WTC11 (cell line): ENCODE results near the gene SMIM41. TPM values are rescaled to one million over a fixed set of nuclear protein-coding genes. Genes with fewer than 3 reads are reported as not detected.

Source experiments
- ATAC-seq: fragments of 200-7000 bp; cut with Tn5 transposase; 2 replicates; pipeline ENCODE4 v1.10.0; 2021; ENCODE audit warnings: mild to moderate bottlenecking, moderate library complexity
- CTCF ChIA-PET: fragments of 300-600 bp; sonication (Branson Sonifier 250); formaldehyde crosslinking; loops from one replicate; lab custom pipeline; 2021; ENCODE audit warnings: antibody characterized with exemption; lab: Charles Lee
- POLR2A ChIA-PET: fragments of 350-600 bp; sonication (Branson Sonifier 250); formaldehyde crosslinking; loops from one replicate; lab custom pipeline; 2021; ENCODE audit warnings: antibody characterized with exemption; lab: Charles Lee
- DNase-seq: peaks from one replicate; pipeline ENCODE4 v3.0.0; 2021; ENCODE audit warnings: low spot score
- H3K27ac Mint-ChIP-seq: 2 replicates; pipeline ENCODE4 v1.8.0; 2021; ENCODE audit warnings: mixed read lengths
- H3K27me3 Mint-ChIP-seq: 2 replicates; pipeline ENCODE4 v1.8.0; 2021; ENCODE audit warnings: low read depth, mild to moderate bottlenecking, moderate library complexity, mixed read lengths
- H3K36me3 Mint-ChIP-seq: 2 replicates; pipeline ENCODE4 v1.8.0; 2021; ENCODE audit warnings: mixed read lengths
- H3K4me1 Mint-ChIP-seq: 2 replicates; pipeline ENCODE4 v1.8.0; 2022; ENCODE audit warnings: mixed read lengths
- H3K4me3 Mint-ChIP-seq: 2 replicates; pipeline ENCODE4 v1.8.0; 2021; ENCODE audit warnings: mild to moderate bottlenecking, moderate library complexity, mixed read lengths
- H3K9me3 Mint-ChIP-seq: 2 replicates; pipeline ENCODE4 v1.8.0; 2021; ENCODE audit warnings: mixed read lengths
- ATF1 ChIP-seq: sonication (generic); formaldehyde crosslinking; IDR thresholded peaks from 2 replicates; pipeline ENCODE4 v1.8.1; 2023; ENCODE audit warnings: mild to moderate bottlenecking, moderate library complexity, missing genetic modification reagents
- CBFB ChIP-seq: sonication (generic); formaldehyde crosslinking; IDR thresholded peaks from 2 replicates; pipeline ENCODE4 v1.8.1; 2022; ENCODE audit warnings: mild to moderate bottlenecking, low read depth, missing genetic modification reagents
- HMGA2 ChIP-seq: fragments of 250-450 bp; sonication (Bioruptor Pico); IDR thresholded peaks from 2 replicates; pipeline ENCODE4 v1.4.0; 2021; ENCODE audit warnings: mild to moderate bottlenecking, moderate library complexity
- HMGXB4 ChIP-seq: sonication (generic); formaldehyde crosslinking; IDR thresholded peaks from 2 replicates; pipeline ENCODE4 v1.8.1; 2023; ENCODE audit warnings: mild to moderate bottlenecking, moderate library complexity, missing genetic modification reagents
- JAZF1 ChIP-seq: fragments of 250-450 bp; sonication (Bioruptor Pico); IDR thresholded peaks from 2 replicates; pipeline ENCODE4 v1.9.0; 2021; ENCODE audit warnings: moderate library complexity, mild to moderate bottlenecking, inconsistent platforms
- JUN ChIP-seq: sonication (generic); formaldehyde crosslinking; IDR thresholded peaks from 2 replicates; pipeline ENCODE4 v1.8.0; 2023; ENCODE audit warnings: mild to moderate bottlenecking, missing genetic modification reagents
- NFATC4 ChIP-seq: fragments of 250-450 bp; sonication (Bioruptor Pico); IDR thresholded peaks from 2 replicates; pipeline ENCODE4 v1.9.0; 2021; ENCODE audit warnings: mild to moderate bottlenecking
- NFE2L1 ChIP-seq: sonication (generic); formaldehyde crosslinking; IDR thresholded peaks from 2 replicates; pipeline ENCODE4 v1.8.1; 2023; ENCODE audit warnings: missing genetic modification reagents
- NFYB ChIP-seq: sonication (generic); formaldehyde crosslinking; conservative IDR thresholded peaks from 2 replicates; pipeline ENCODE4 v1.8.0; 2022; ENCODE audit warnings: low read depth, missing genetic modification reagents
- PRDM15 ChIP-seq: sonication (generic); formaldehyde crosslinking; IDR thresholded peaks from 2 replicates; pipeline ENCODE4 v1.8.0; 2022; ENCODE audit warnings: missing genetic modification reagents
- PREB ChIP-seq: sonication (generic); formaldehyde crosslinking; IDR thresholded peaks from 2 replicates; pipeline ENCODE4 v1.8.1; 2022; ENCODE audit warnings: mild to moderate bottlenecking, missing genetic modification reagents, moderate library complexity, borderline replicate concordance
- PRRX2 ChIP-seq: fragments of 250-450 bp; sonication (Bioruptor Pico); IDR thresholded peaks from 2 replicates; pipeline ENCODE4 v1.8.0; 2021; ENCODE audit warnings: mild to moderate bottlenecking
- RORB ChIP-seq: fragments of 250-450 bp; sonication (Bioruptor Pico); IDR thresholded peaks from 2 replicates; pipeline ENCODE4 v1.9.0; 2021; ENCODE audit warnings: mild to moderate bottlenecking
- TEAD4 ChIP-seq: sonication (generic); formaldehyde crosslinking; IDR thresholded peaks from 2 replicates; pipeline ENCODE4 v1.8.0; 2022; ENCODE audit warnings: mild to moderate bottlenecking, missing genetic modification reagents
- TP53 ChIP-seq: sonication (generic); formaldehyde crosslinking; IDR thresholded peaks from 2 replicates; pipeline ENCODE4 v1.8.1; 2023; ENCODE audit warnings: mild to moderate bottlenecking, missing genetic modification reagents
- ZNF232 ChIP-seq: sonication (generic); formaldehyde crosslinking; IDR thresholded peaks from 2 replicates; pipeline ENCODE4 v1.8.0; 2022; ENCODE audit warnings: mild to moderate bottlenecking, missing genetic modification reagents
- ZNF317 ChIP-seq: sonication (generic); formaldehyde crosslinking; IDR thresholded peaks from 2 replicates; pipeline ENCODE4 v1.8.1; 2023; ENCODE audit warnings: low read depth, mild to moderate bottlenecking, moderate library complexity, missing genetic modification reagents, borderline replicate concordance
- total RNA-seq: library from RNA; stranded (reverse); gene quantifications from 3 replicates; pipeline ENCODE4 v1.2.3, GENCODE V29; 2021
- TF ChIP-seq, protein P1 (sequence below): fragments of 250-450 bp; sonication (Bioruptor Pico); IDR thresholded peaks from 2 replicates; pipeline ENCODE4 v2.1.2; 2022; ENCODE audit warnings: mild to moderate bottlenecking, moderate library complexity
- TF ChIP-seq, protein P2 (sequence below): fragments of 250-450 bp; sonication (Bioruptor Pico); IDR thresholded peaks from 2 replicates; pipeline ENCODE4 v1.9.0; 2021; ENCODE audit warnings: mild to moderate bottlenecking
- TF ChIP-seq, protein P3 (sequence below): sonication (generic); formaldehyde crosslinking; IDR thresholded peaks from 2 replicates; pipeline ENCODE4 v1.8.1; 2023; ENCODE audit warnings: mild to moderate bottlenecking, missing genetic modification reagents, moderate library complexity

Gene SMIM41
- total RNA-seq, 1 experiment from 2014 or later = not detected

- CTCF ChIA-PET = interaction anchor here (0.7 to 2.0 kb wide), 12 partner anchors 8 to 98 kb away, joined by 3 to 19 read pairs (median 4); no protein-coding TSS in a partner anchor
Measured at GRCh38 chr12:52091061-52091460, 11.6 kb downstream of the SMIM41 start.

GRCh38 chr12:52091869-52092268 is 12.4 kb downstream of the SMIM41 start:
- H3K4me3 Mint-ChIP-seq = no peak overlapping the region
- POLR2A ChIA-PET = no interaction called here
- DNase-seq = no peak
- CTCF ChIA-PET = interaction anchor here (0.9 to 2.0 kb wide), 8 partner anchors 10 to 99 kb away, joined by 3 to 19 read pairs (median 5); no protein-coding TSS in a partner anchor
- TF ChIP-seq PREB (CRISPR knock-in tag) (no peak), TEAD4 (CRISPR knock-in tag) (no peak), HMGA2 (CRISPR knock-in tag) (no peak), ZNF317 (no peak), ATF1 (CRISPR knock-in tag) (no peak), NFE2L1 (CRISPR knock-in tag) (no peak), PRDM15 (CRISPR knock-in tag) (no peak), ZNF232 (CRISPR knock-in tag) (no peak), NFYB (no peak), HMGXB4 (CRISPR knock-in tag) (no peak), RORB (CRISPR knock-in tag) (no peak), NFATC4 (CRISPR knock-in tag) (no peak), JUN (CRISPR knock-in tag) (no peak), PRRX2 (CRISPR knock-in tag) (no peak), CBFB (CRISPR knock-in tag) (no peak), TP53 (CRISPR knock-in tag) (no peak)
- TF ChIP-seq, protein P1, sequence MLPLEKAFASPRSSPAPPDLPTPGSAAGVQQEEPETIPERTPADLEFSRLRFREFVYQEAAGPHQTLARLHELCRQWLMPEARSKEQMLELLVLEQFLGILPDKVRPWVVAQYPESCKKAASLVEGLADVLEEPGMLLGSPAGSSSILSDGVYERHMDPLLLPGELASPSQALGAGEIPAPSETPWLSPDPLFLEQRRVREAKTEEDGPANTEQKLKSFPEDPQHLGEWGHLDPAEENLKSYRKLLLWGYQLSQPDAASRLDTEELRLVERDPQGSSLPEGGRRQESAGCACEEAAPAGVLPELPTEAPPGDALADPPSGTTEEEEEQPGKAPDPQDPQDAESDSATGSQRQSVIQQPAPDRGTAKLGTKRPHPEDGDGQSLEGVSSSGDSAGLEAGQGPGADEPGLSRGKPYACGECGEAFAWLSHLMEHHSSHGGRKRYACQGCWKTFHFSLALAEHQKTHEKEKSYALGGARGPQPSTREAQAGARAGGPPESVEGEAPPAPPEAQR (CRISPR knock-in tag) = no peak
- TF ChIP-seq, protein P2, sequence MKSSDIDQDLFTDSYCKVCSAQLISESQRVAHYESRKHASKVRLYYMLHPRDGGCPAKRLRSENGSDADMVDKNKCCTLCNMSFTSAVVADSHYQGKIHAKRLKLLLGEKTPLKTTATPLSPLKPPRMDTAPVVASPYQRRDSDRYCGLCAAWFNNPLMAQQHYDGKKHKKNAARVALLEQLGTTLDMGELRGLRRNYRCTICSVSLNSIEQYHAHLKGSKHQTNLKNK (CRISPR knock-in tag) = no peak
- TF ChIP-seq, protein P3, sequence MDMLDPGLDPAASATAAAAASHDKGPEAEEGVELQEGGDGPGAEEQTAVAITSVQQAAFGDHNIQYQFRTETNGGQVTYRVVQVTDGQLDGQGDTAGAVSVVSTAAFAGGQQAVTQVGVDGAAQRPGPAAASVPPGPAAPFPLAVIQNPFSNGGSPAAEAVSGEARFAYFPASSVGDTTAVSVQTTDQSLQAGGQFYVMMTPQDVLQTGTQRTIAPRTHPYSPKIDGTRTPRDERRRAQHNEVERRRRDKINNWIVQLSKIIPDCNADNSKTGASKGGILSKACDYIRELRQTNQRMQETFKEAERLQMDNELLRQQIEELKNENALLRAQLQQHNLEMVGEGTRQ (CRISPR knock-in tag) = no peak
- H3K27ac Mint-ChIP-seq = no peak overlapping the region
- H3K9me3 Mint-ChIP-seq = no peaks in the 10 kb centered on the region
- no peaks in the 10 kb centered on the region for H3K27me3 Mint-ChIP-seq
- H3K36me3 Mint-ChIP-seq = no peaks in the 10 kb centered on the region
- ATAC-seq = no peak
- peaks cover 14% of the 10 kb centered on the region for H3K4me1 Mint-ChIP-seq

More at GRCh38 chr12:52091061-52091460, 11.6 kb downstream of the SMIM41 start:
- H3K9me3 Mint-ChIP-seq = no peaks in the 10 kb centered on the region
- DNase-seq = no peak
- POLR2A ChIA-PET = no interaction called here
- TF ChIP-seq TP53 (CRISPR knock-in tag) (no peak), JAZF1 (CRISPR knock-in tag) (no peak)
- TF ChIP-seq, all 79 proteins: peak for 0
- Mint-ChIP-seq H3K4me1 (peaks cover 14% of the 10 kb centered on the region), H3K27me3 (no peaks in the 10 kb centered on the region), H3K36me3 (no peaks in the 10 kb centered on the region), H3K4me3 (no peak overlapping the region), H3K27ac (no peak overlapping the region)
- peak; percentile 59 for ATAC-seq
